ENCODE measurements around the gene CLCN7. TPM values are rescaled to one million over a fixed set of nuclear protein-coding genes. Genes with fewer than 3 reads are reported as not detected.

CLCN7 gene
- total and polyA plus RNA-seq, 2 experiments from 2014 or later: 50.1 to 57.6 TPM

GRCh38 chr16:1488054-1488601 is 13.3 kb upstream of the CLCN7 start:
- DNase-seq (ENCODE audit: low read depth in 1 of 2, low spot score in 1 of 2): no peak
- Histone ChIP-seq H3K36me3 (no peaks in the 10 kb centered on the region), H3K27me3 (peaks cover 11% of the 10 kb centered on the region), H3K9me3 (ENCODE audit: low read depth) (no peaks in the 10 kb centered on the region), H3K4me1 (ENCODE audit: low read depth) (peaks cover 4% of the 10 kb centered on the region), H3K4me3 (no peak overlapping the region), H3K27ac (no peak overlapping the region)
- TF ChIP-seq CTCF (IDR thresholded peaks at IDR 0.05; ENCODE audit: low read depth, low read length): no peak

GRCh38 chr16:1487395-1488053 is 12.7 kb upstream of the CLCN7 start:
- TF ChIP-seq CTCF (IDR thresholded peaks at IDR 0.05; ENCODE audit: low read depth, low read length): no peak

GRCh38 chr16:1486551-1487390 is 11.9 kb upstream of the CLCN7 start:
- Histone ChIP-seq H3K4me3 (no peak overlapping the region), H3K4me1 (ENCODE audit: low read depth) (no peaks in the 10 kb centered on the region), H3K27ac (no peak overlapping the region), H3K9me3 (ENCODE audit: low read depth) (no peaks in the 10 kb centered on the region), H3K36me3 (no peaks in the 10 kb centered on the region), H3K27me3 (peaks cover 22% of the 10 kb centered on the region)
- no peak for DNase-seq (ENCODE audit: low read depth in 1 of 2, low spot score in 1 of 2)
- TF ChIP-seq CTCF (IDR thresholded peaks at IDR 0.05; ENCODE audit: low read depth, low read length): no peak

More at GRCh38 chr16:1487395-1488053, 12.7 kb upstream of the CLCN7 start:
- no peaks in the 10 kb centered on the region for H3K36me3 ChIP-seq
- no peaks in the 10 kb centered on the region for H3K4me1 ChIP-seq (ENCODE audit: low read depth)
- H3K4me3 ChIP-seq: no peak overlapping the region
- H3K9me3 ChIP-seq (ENCODE audit: low read depth): no peaks in the 10 kb centered on the region
- no peak for DNase-seq (ENCODE audit: low read depth in 1 of 2, low spot score in 1 of 2)
- no peak overlapping the region for H3K27ac ChIP-seq
- peaks cover 15% of the 10 kb centered on the region for H3K27me3 ChIP-seq

- Histone ChIP-seq H3K4me1 (ENCODE audit: low read depth) (no peaks in the 10 kb centered on the region), H3K4me3 (no peak overlapping the region), H3K27ac (no peak overlapping the region), H3K36me3 (no peaks in the 10 kb centered on the region), H3K27me3 (peaks cover 27% of the 10 kb centered on the region), H3K9me3 (ENCODE audit: low read depth) (no peaks in the 10 kb centered on the region)
- no peak for TF ChIP-seq CTCF (IDR thresholded peaks at IDR 0.05; ENCODE audit: low read depth, low read length)
- DNase-seq (ENCODE audit: low read depth in 1 of 2, low spot score in 1 of 2): no peak
Observed at GRCh38 chr16:1485847-1486496, 11.1 kb upstream of the CLCN7 start.
